ENCODE results near the gene PLEKHA8. TPM values are rescaled to one million over a fixed set of nuclear protein-coding genes. Genes with fewer than 3 reads are reported as not detected.

The PLEKHA8 gene
- total RNA-seq, 4 donors from 2014 or later, result 2.3 to 3.2 (median 2.6) TPM

DNA sequence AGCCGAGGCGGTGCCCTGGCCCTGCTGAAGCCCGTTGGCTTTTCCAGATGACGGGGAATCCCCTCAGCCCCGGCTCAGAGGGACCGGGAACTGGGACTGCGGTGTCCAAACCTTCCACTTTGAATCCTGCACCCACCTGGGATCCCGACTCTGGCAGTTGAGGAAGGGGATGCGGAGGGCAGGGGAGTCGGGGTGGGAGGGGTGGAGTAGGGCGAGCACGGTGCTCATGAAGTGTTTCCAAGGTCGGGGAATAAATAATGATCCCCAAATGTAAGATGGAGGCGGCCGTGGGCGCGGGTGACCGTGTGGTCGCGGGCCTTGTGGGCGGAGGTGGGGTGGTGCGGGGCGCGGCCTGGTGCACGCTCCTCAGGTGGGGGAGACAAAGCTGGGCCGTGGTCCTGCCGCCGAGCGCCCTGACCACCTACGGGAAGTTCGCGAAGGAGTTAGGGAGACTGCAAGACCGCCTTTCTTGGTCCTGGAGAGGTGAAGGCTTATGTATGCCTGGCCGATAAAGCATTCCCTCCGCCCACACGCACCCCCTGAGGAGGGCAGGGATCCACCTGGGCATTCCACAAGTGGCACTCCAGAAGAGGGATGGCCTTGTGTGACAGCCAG lies 108.0 kb downstream of the PLEKHA8 start:
- intact Hi-C loops (cut with DNase I; ENCODE audit: low total_unique reads) (no loop called here), in situ Hi-C loops (cut with MboI; ENCODE audit: low sequenced_read_pairs in 4 of 4) (no loop called here)
- Histone ChIP-seq H3K36me3 (no peaks in the 10 kb centered on the region), H3K9me3 (no peaks in the 10 kb centered on the region), H3K4me1 (peaks cover 13 to 36% of the 10 kb centered on the region in 2 donors), H3K4me3 (peak overlapping the region; percentile 83 to 88 (median 86)), H3K27me3 (no peaks in the 10 kb centered on the region), H3K27ac (peak overlapping the region; percentile 74 to 95 (median 88))
- DNase-seq (no peak), ATAC-seq (no peak)
- TF ChIP-seq POLR2A (IDR thresholded peaks at IDR 0.05), result no peak
- TF ChIP-seq, protein P1, sequence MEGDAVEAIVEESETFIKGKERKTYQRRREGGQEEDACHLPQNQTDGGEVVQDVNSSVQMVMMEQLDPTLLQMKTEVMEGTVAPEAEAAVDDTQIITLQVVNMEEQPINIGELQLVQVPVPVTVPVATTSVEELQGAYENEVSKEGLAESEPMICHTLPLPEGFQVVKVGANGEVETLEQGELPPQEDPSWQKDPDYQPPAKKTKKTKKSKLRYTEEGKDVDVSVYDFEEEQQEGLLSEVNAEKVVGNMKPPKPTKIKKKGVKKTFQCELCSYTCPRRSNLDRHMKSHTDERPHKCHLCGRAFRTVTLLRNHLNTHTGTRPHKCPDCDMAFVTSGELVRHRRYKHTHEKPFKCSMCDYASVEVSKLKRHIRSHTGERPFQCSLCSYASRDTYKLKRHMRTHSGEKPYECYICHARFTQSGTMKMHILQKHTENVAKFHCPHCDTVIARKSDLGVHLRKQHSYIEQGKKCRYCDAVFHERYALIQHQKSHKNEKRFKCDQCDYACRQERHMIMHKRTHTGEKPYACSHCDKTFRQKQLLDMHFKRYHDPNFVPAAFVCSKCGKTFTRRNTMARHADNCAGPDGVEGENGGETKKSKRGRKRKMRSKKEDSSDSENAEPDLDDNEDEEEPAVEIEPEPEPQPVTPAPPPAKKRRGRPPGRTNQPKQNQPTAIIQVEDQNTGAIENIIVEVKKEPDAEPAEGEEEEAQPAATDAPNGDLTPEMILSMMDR (IDR thresholded peaks at IDR 0.05 in 4 of 5, conservative IDR thresholded peaks at IDR 0.05 in 1 of 5), result no peak

GRCh38 chr7:30136743-30137485 lies 108.7 kb downstream of the PLEKHA8 start:
- no peak for ATAC-seq

DNA sequence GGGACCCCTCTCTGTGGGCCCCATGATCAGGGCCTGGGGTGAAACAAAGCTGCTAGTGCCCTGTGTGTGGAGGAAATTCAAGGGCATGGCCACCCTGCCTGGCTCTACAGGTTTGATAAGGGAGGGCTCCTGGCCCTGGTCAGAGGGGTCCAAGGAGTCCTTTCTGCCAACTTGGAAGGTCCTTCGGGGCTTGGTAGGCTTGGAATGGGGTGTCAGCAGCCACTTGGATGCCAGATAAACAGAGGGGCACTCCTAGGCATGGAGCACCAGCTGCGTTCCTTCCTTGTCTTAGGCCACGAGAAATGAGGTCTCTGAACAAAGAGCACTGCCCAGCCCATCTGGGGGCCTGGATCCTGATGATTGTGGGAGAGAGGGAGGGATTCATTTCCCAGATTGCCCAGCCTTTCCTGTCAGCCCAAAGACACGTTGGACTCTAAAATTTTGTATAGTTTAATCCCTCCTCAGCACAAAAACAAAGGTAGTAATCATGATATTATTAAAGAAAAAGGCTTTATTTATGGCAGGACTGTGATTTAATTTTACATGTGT lies 111.7 kb downstream of the PLEKHA8 start:
- in situ Hi-C loops (cut with MboI; ENCODE audit: low sequenced_read_pairs in 4 of 4), result no loop called here
- TF ChIP-seq, protein P1 (IDR thresholded peaks at IDR 0.05 in 4 of 5, conservative IDR thresholded peaks at IDR 0.05 in 1 of 5), result no peak
- no peak for TF ChIP-seq POLR2A (IDR thresholded peaks at IDR 0.05)
- DNase-seq, result no peak
- peaks cover 44 to 66% of the 10 kb centered on the region in 2 donors for H3K4me1 ChIP-seq
- intact Hi-C loops (cut with DNase I; ENCODE audit: low total_unique reads), result no loop called here
- H3K27ac ChIP-seq, result no peak overlapping the region
- H3K4me3 ChIP-seq, result no peak overlapping the region
- H3K9me3 ChIP-seq, result no peaks in the 10 kb centered on the region
- no peaks in the 10 kb centered on the region for H3K36me3 ChIP-seq
- H3K27me3 ChIP-seq, result no peaks in the 10 kb centered on the region
- no peak for ATAC-seq

More at GRCh38 chr7:30136743-30137485, 108.7 kb downstream of the PLEKHA8 start:
- Histone ChIP-seq H3K9me3 (no peaks in the 10 kb centered on the region), H3K4me1 (peaks cover 19 to 43% of the 10 kb centered on the region in 2 donors), H3K4me3 (peak overlapping the region in 3 of 4 donors; percentile 83 to 88 (median 85)), H3K27ac (peak overlapping the region in 2 of 4 donors; percentile 15 to 84), H3K36me3 (no peaks in the 10 kb centered on the region), H3K27me3 (no peaks in the 10 kb centered on the region)
- no peak for DNase-seq
- intact Hi-C loops (cut with DNase I; ENCODE audit: low total_unique reads) (no loop called here), in situ Hi-C loops (cut with MboI; ENCODE audit: low sequenced_read_pairs in 4 of 4) (no loop called here)
- no peak for TF ChIP-seq POLR2A (IDR thresholded peaks at IDR 0.05)
- TF ChIP-seq, protein P1 (IDR thresholded peaks at IDR 0.05 in 4 of 5, conservative IDR thresholded peaks at IDR 0.05 in 1 of 5), result no peak

DNA sequence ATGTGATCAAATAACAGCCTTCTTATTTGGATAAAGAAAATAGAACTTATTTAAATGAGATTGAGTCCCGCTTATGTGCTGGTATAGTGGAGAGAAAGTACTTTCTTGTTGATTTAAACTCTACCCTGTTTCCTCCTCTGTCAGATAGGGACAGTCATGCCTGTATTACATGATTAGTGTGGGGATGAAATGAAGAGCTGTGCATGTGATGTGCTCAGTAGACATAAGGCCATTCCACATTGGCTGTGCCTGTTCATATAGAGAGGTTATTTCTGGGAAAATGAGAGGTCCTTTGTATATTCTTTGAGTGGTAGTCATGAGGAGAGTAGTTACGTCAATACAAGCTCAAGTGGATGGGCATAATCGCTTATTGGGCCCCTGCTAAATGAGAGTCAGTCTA lies 112.2 kb downstream of the PLEKHA8 start:
- H3K4me3 ChIP-seq, result no peak overlapping the region
- in situ Hi-C loops (cut with MboI; ENCODE audit: low sequenced_read_pairs in 4 of 4) (no loop called here), intact Hi-C loops (cut with DNase I; ENCODE audit: low total_unique reads) (no loop called here)
- TF ChIP-seq, protein P1 (IDR thresholded peaks at IDR 0.05 in 4 of 5, conservative IDR thresholded peaks at IDR 0.05 in 1 of 5), result no peak
- no peak for TF ChIP-seq POLR2A (IDR thresholded peaks at IDR 0.05)
- no peak for DNase-seq
- no peaks in the 10 kb centered on the region for H3K9me3 ChIP-seq
- no peak for ATAC-seq
- no peak overlapping the region for H3K27ac ChIP-seq
- peaks cover 44 to 70% of the 10 kb centered on the region in 2 donors for H3K4me1 ChIP-seq
- no peaks in the 10 kb centered on the region for H3K27me3 ChIP-seq
- no peaks in the 10 kb centered on the region for H3K36me3 ChIP-seq
